Left ventricle myocardium inferior (tissue), 1 donor: ENCODE results near the gene ETNK2. TPM values are rescaled to one million over a fixed set of nuclear protein-coding genes. Genes with fewer than 3 reads are reported as not detected.

Experiments
- DNase-seq: peaks from one replicate; pipeline ENCODE4 v3.0.0-alpha.2; 2020
- H3K27ac ChIP-seq: fragments of 200-600 bp; replicated peaks from 2 replicates; pipeline ENCODE4 v1.8.0; 2021
- H3K27me3 ChIP-seq: fragments of 200-600 bp; 2 replicates; pipeline ENCODE4 v1.8.0; 2021; ENCODE audit warnings: low read depth
- H3K36me3 ChIP-seq: fragments of 200-600 bp; 2 replicates; pipeline ENCODE4 v1.8.0; 2021
- H3K4me1 ChIP-seq: fragments of 200-600 bp; 2 replicates; pipeline ENCODE4 v1.8.0; 2021
- H3K4me3 ChIP-seq: fragments of 200-600 bp; 2 replicates; pipeline ENCODE4 v1.8.0; 2021; ENCODE audit warnings: mild to moderate bottlenecking, moderate library complexity
- H3K9me3 ChIP-seq: fragments of 200-600 bp; replicated peaks from 2 replicates; pipeline ENCODE4 v1.8.0; 2021
- CTCF ChIP-seq: fragments of 200-600 bp; IDR thresholded peaks from 2 replicates; pipeline ENCODE4 v1.8.0; 2021; ENCODE audit warnings: antibody characterized with exemption, mild to moderate bottlenecking, borderline replicate concordance
- intact Hi-C: fragments of 100-400 bp; cut with micrococcal nuclease; formaldehyde crosslinking; loops from one replicate; pipeline ENCODE4 v1.11.0; 2022
- total RNA-seq: library from RNA; stranded (reverse); fragmentation: NEBNext Ultra II Directional; extraction: Animal tissue kit (Norgen Biotek cat#: 25700); gene quantifications from one replicate; pipeline ENCODE4 v1.2.1, GENCODE V29; 2021
- donor health status: DM: no; HTN: yes; CAD: no; lungs with severe emphysema.

The ETNK2 gene
- total RNA-seq, 1 donor from 2014 or later = 4.4 TPM

- no peaks in the 10 kb centered on the region for H3K9me3 ChIP-seq
- peaks cover 62% of the 10 kb centered on the region for H3K27me3 ChIP-seq
- no peak overlapping the region for H3K27ac ChIP-seq
- intact Hi-C loops = no loop called here
- no peak for TF ChIP-seq CTCF
- H3K4me3 ChIP-seq = no peak overlapping the region
- DNase-seq = no peak
- H3K36me3 ChIP-seq = no peaks in the 10 kb centered on the region
- H3K4me1 ChIP-seq = peaks cover 12% of the 10 kb centered on the region
These were observed 39.6 kb upstream of the ETNK2 start for GRCh38 chr1:204191456-204191855.

GRCh38 chr1:204190212-204191211 is 38.7 kb upstream of the ETNK2 start:
- H3K27me3 ChIP-seq = peaks cover 65% of the 10 kb centered on the region
- no peaks in the 10 kb centered on the region for H3K36me3 ChIP-seq
- intact Hi-C loops = no loop called here
- H3K4me3 ChIP-seq = peak overlapping the region; percentile 50
- DNase-seq = no peak
- no peak overlapping the region for H3K27ac ChIP-seq
- H3K4me1 ChIP-seq = peaks cover 12% of the 10 kb centered on the region
- H3K9me3 ChIP-seq = no peaks in the 10 kb centered on the region
- no peak for TF ChIP-seq CTCF

GRCh38 chr1:204188959-204189639 is 37.3 kb upstream of the ETNK2 start:
- Histone ChIP-seq H3K27me3 (peaks cover 66% of the 10 kb centered on the region), H3K4me1 (peaks cover 12% of the 10 kb centered on the region), H3K27ac (no peak overlapping the region), H3K9me3 (no peaks in the 10 kb centered on the region), H3K4me3 (no peak overlapping the region), H3K36me3 (no peaks in the 10 kb centered on the region)
- no peak for TF ChIP-seq CTCF
- no peak for DNase-seq
- intact Hi-C loops = no loop called here

GRCh38 chr1:204186597-204186996 is 34.8 kb upstream of the ETNK2 start:
- Histone ChIP-seq H3K27me3 (peaks cover 54% of the 10 kb centered on the region), H3K4me3 (no peak overlapping the region), H3K9me3 (no peaks in the 10 kb centered on the region), H3K4me1 (peaks cover 12% of the 10 kb centered on the region), H3K36me3 (no peaks in the 10 kb centered on the region), H3K27ac (no peak overlapping the region)
- intact Hi-C loops = no loop called here
- no peak for DNase-seq
- TF ChIP-seq CTCF = no peak

- intact Hi-C loops = no loop called here
- Histone ChIP-seq H3K4me3 (no peak overlapping the region), H3K27me3 (peaks cover 40% of the 10 kb centered on the region), H3K36me3 (no peaks in the 10 kb centered on the region), H3K4me1 (no peaks in the 10 kb centered on the region), H3K9me3 (no peaks in the 10 kb centered on the region), H3K27ac (no peak overlapping the region)
- no peak for TF ChIP-seq CTCF
- DNase-seq = no peak
These were observed 29.3 kb upstream of the ETNK2 start for GRCh38 chr1:204181116-204181515.
